Prostate gland (tissue), 2 donors: Measurements from ENCODE around the gene ZNF726. TPM values are rescaled to one million over a fixed set of nuclear protein-coding genes. Genes with fewer than 3 reads are reported as not detected.

ENCODE experiments used
- DNase-seq: peaks from one replicate; pipeline ENCODE4 v3.0.0-alpha.2; 2019; ENCODE audit warnings: low spot score
- H3K27ac ChIP-seq, 2 donors: fragments of 200-600 bp; sonication (generic); 2 replicates each; pipeline ENCODE4 v1.5.1; 2017 to 2019
- H3K27me3 ChIP-seq: fragments of 200-600 bp; sonication (generic); replicated peaks from 2 replicates; pipeline ENCODE4 v1.5.1; 2019; ENCODE audit not compliant: insufficient read depth
- H3K36me3 ChIP-seq, 2 donors: fragments of 200-600 bp; sonication (generic); 1 replicate in 1 of 2; 2 replicates in 1 of 2; pipeline versions ENCODE4 v1.5.1 to v1.8.1; 2017 to 2019
- H3K4me1 ChIP-seq: fragments of 200-600 bp; sonication (generic); replicated peaks from 2 replicates; pipeline ENCODE4 v1.5.1; 2019
- H3K4me3 ChIP-seq, 2 donors: fragments of 200-600 bp; sonication (generic); 2 replicates each; pipeline ENCODE4 v1.5.1; 2017 to 2019
- H3K9me3 ChIP-seq: fragments of 200-600 bp; sonication (generic); 2 replicates; pipeline ENCODE4 v1.5.1; 2017
- POLR2A ChIP-seq: fragments of 450-650 bp; IDR thresholded peaks from one replicate; pipeline ENCODE4 v1.6.1; 2016; ENCODE audit warnings: antibody characterized with exemption, mild to moderate bottlenecking
- POLR2AphosphoS5 ChIP-seq: sonication (generic); formaldehyde crosslinking; IDR thresholded peaks from one replicate; pipeline ENCODE4 v1.6.1; 2017; ENCODE audit warnings: antibody characterized with exemption
- WGBS: methylation state at CpG from one replicate; pipeline ENCODE4 v1.1.5; 2018; 5-methylcytosine and 5-hydroxymethylcytosine counted together
- intact Hi-C: fragments of 100-400 bp; cut with DNase I; formaldehyde crosslinking; loops from one replicate; pipeline ENCODE4 v1.14.2; 2022
- total RNA-seq, 2 donors: library from RNA; depleted of rRNA; stranded (reverse); fragments of >200 nt; gene quantifications; one replicate each; pipeline ENCODE4 v1.1.0, GENCODE V29; 2016
- TF ChIP-seq, protein P1 (sequence below), 4 experiments: fragments of 200-600 bp in 2 of 4; fragments of 450-650 bp in 2 of 4; sonication (generic) in 2 of 4; IDR thresholded peaks; 1 replicate in 3 of 4; 2 replicates in 1 of 4; pipeline ENCODE4 v1.5.1; 2016 to 2019; ENCODE audit warnings: antibody characterized with exemption in 4 of 4, mild to moderate bottlenecking in 2 of 4, moderate library complexity in 2 of 4

Gene ZNF726
- total RNA-seq, 2 donors from 2014 or later: 3.1 to 6.7 TPM

GRCh38 chr19:23896912-23897311 is 17.8 kb upstream of the ZNF726 start:
- Histone ChIP-seq H3K36me3 (no peaks in the 10 kb centered on the region), H3K27me3 (no peaks in the 10 kb centered on the region), H3K27ac (no peak overlapping the region), H3K4me3 (no peak overlapping the region), H3K4me1 (no peaks in the 10 kb centered on the region), H3K9me3 (no peaks in the 10 kb centered on the region)
- TF ChIP-seq POLR2AphosphoS5: no peak
- TF ChIP-seq, protein P1, sequence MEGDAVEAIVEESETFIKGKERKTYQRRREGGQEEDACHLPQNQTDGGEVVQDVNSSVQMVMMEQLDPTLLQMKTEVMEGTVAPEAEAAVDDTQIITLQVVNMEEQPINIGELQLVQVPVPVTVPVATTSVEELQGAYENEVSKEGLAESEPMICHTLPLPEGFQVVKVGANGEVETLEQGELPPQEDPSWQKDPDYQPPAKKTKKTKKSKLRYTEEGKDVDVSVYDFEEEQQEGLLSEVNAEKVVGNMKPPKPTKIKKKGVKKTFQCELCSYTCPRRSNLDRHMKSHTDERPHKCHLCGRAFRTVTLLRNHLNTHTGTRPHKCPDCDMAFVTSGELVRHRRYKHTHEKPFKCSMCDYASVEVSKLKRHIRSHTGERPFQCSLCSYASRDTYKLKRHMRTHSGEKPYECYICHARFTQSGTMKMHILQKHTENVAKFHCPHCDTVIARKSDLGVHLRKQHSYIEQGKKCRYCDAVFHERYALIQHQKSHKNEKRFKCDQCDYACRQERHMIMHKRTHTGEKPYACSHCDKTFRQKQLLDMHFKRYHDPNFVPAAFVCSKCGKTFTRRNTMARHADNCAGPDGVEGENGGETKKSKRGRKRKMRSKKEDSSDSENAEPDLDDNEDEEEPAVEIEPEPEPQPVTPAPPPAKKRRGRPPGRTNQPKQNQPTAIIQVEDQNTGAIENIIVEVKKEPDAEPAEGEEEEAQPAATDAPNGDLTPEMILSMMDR (IDR thresholded peaks at IDR 0.05): no peak
- no peak for TF ChIP-seq POLR2A
- WGBS: 88% methylated on average over 1 of the region's 1 CpG
- intact Hi-C loops: no loop called here
- no peak for DNase-seq

- intact Hi-C loops: no loop called here
- H3K27me3 ChIP-seq: no peaks in the 10 kb centered on the region
- DNase-seq: no peak
- H3K9me3 ChIP-seq: no peaks in the 10 kb centered on the region
- no peak overlapping the region for H3K4me3 ChIP-seq
- 42% methylated on average over 4 of the region's 4 CpGs for WGBS
- no peaks in the 10 kb centered on the region for H3K36me3 ChIP-seq
- H3K4me1 ChIP-seq: no peaks in the 10 kb centered on the region
- no peak overlapping the region for H3K27ac ChIP-seq
- TF ChIP-seq POLR2AphosphoS5 (no peak), POLR2A (no peak)
- TF ChIP-seq, protein P1 (IDR thresholded peaks at IDR 0.05): no peak
Observed at GRCh38 chr19:23901360-23901759, 13.3 kb upstream of the ZNF726 start.

GRCh38 chr19:23904406-23904805 is 10.3 kb upstream of the ZNF726 start:
- Histone ChIP-seq H3K9me3 (no peaks in the 10 kb centered on the region), H3K4me3 (no peak overlapping the region), H3K27ac (no peak overlapping the region), H3K36me3 (no peaks in the 10 kb centered on the region), H3K27me3 (no peaks in the 10 kb centered on the region), H3K4me1 (no peaks in the 10 kb centered on the region)
- no peak for DNase-seq
- 55% methylated on average over 3 of the region's 3 CpGs for WGBS
- TF ChIP-seq POLR2AphosphoS5 (no peak), POLR2A (no peak)
- TF ChIP-seq, protein P1 (IDR thresholded peaks at IDR 0.05): no peak
- intact Hi-C loops: no loop called here

- 78% methylated on average over 4 of the region's 4 CpGs for WGBS
- intact Hi-C loops: no loop called here
Observed at GRCh38 chr19:23905771-23906170, 8.9 kb upstream of the ZNF726 start.

GRCh38 chr19:23906835-23907234 is 7.9 kb upstream of the ZNF726 start:
- Histone ChIP-seq H3K4me1 (no peaks in the 10 kb centered on the region), H3K27ac (no peak overlapping the region), H3K4me3 (no peak overlapping the region), H3K27me3 (no peaks in the 10 kb centered on the region), H3K36me3 (no peaks in the 10 kb centered on the region), H3K9me3 (no peaks in the 10 kb centered on the region)
- DNase-seq: no peak
- WGBS: 80% methylated on average over 2 of the region's 2 CpGs
- intact Hi-C loops: no loop called here
- TF ChIP-seq POLR2A: no peak
- no peak for TF ChIP-seq POLR2AphosphoS5
- TF ChIP-seq, protein P1 (IDR thresholded peaks at IDR 0.05): no peak

More at GRCh38 chr19:23905771-23906170, 8.9 kb upstream of the ZNF726 start:
- Histone ChIP-seq H3K36me3 (no peaks in the 10 kb centered on the region), H3K4me1 (no peaks in the 10 kb centered on the region), H3K27me3 (no peaks in the 10 kb centered on the region), H3K9me3 (no peaks in the 10 kb centered on the region), H3K27ac (no peak overlapping the region), H3K4me3 (no peak overlapping the region)
- DNase-seq: no peak
- TF ChIP-seq, protein P1 (IDR thresholded peaks at IDR 0.05): no peak
- TF ChIP-seq POLR2A: no peak
- TF ChIP-seq POLR2AphosphoS5: no peak
